Kidney epithelial cell (primary cell): ENCODE data around the gene BHLHE23. TPM values are rescaled to one million over a fixed set of nuclear protein-coding genes. Genes with fewer than 3 reads are reported as not detected.

Experiments used
- DNase-seq: peaks from one replicate; pipeline ENCODE4 v3.0.0-alpha.2; 2010; ENCODE audit warnings: low read depth
- H3K27me3 ChIP-seq: 2 replicates; pipeline ENCODE4 v1.6.0; 2011; ENCODE audit warnings: low read length; ENCODE audit not compliant: control insufficient read depth, insufficient read depth
- H3K36me3 ChIP-seq: 2 replicates; pipeline ENCODE4 v1.5.1; 2011; ENCODE audit warnings: low read length; ENCODE audit not compliant: control insufficient read depth, insufficient read depth
- H3K4me3 ChIP-seq: 2 replicates; pipeline ENCODE4 v1.5.1; 2011; ENCODE audit warnings: low read depth, mild to moderate bottlenecking, control low read depth, low read length
- CTCF ChIP-seq: IDR thresholded peaks from 2 replicates; pipeline ENCODE4 v1.5.1; 2011; ENCODE audit warnings: mild to moderate bottlenecking, moderate library complexity, low read length, control low read depth, inconsistent platforms; ENCODE audit not compliant: insufficient read depth, poor library complexity, severe bottlenecking
- total RNA-seq: library from RNA; depleted of rRNA; stranded (reverse); fragments of >200 nt; gene quantifications from 2 replicates; pipeline ENCODE4 v1.2.3, GENCODE V29; 2015

Gene BHLHE23
- total RNA-seq, 1 donor from 2014 or later: not detected

DNA sequence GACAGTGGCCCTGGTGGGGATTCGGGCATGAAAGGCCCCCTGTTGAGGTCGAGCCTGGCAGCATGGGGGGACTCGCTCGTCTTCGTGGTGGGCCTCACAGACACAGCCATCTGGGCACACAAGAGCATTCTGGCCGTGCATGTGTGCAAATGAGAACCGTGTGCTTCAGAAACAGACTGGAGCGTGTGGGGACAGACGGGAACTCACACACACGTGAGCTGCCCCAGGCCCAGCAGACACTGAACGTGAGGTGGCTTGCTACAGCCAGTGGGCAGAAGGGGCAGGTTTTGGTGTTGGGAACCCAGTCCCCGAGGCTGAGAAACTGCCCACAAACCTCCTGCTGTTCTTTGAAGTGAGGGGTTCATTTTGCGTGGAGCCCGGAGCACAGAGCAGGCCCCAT, 38.6 kb upstream of the BHLHE23 start:
- Histone ChIP-seq H3K36me3 (no peaks in the 10 kb centered on the region), H3K27me3 (no peaks in the 10 kb centered on the region), H3K4me3 (no peak overlapping the region)
- no peak for DNase-seq
- TF ChIP-seq CTCF: no peak

DNA sequence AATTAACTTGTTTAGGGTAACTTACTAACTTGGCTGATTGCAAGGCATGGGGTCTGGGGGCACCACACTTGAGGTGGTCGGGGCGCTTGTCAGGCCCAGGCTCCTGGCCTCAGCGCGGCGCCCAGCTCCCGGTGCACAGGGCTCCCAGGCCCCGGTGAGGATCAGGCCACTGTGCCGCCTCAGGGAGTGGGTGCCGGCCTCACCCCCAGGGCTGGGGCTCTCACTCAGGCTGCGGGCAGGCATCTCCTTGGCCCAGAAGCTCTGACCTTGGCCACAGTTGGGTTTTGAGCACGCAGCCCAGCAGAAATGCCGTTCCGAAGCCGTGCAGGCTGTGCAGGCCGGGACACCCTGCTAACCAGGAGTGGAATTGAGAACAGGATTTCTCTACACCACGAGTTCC, 37.8 kb upstream of the BHLHE23 start:
- no peaks in the 10 kb centered on the region for H3K27me3 ChIP-seq
- H3K4me3 ChIP-seq: no peak overlapping the region
- TF ChIP-seq CTCF: no peak
- no peaks in the 10 kb centered on the region for H3K36me3 ChIP-seq
- DNase-seq: no peak

- Histone ChIP-seq H3K27me3 (no peaks in the 10 kb centered on the region), H3K36me3 (no peaks in the 10 kb centered on the region), H3K4me3 (no peak overlapping the region)
- no peak for TF ChIP-seq CTCF
- DNase-seq: no peak
Observed at GRCh38 chr20:63044204-63044600, 37.4 kb upstream of the BHLHE23 start.

DNA sequence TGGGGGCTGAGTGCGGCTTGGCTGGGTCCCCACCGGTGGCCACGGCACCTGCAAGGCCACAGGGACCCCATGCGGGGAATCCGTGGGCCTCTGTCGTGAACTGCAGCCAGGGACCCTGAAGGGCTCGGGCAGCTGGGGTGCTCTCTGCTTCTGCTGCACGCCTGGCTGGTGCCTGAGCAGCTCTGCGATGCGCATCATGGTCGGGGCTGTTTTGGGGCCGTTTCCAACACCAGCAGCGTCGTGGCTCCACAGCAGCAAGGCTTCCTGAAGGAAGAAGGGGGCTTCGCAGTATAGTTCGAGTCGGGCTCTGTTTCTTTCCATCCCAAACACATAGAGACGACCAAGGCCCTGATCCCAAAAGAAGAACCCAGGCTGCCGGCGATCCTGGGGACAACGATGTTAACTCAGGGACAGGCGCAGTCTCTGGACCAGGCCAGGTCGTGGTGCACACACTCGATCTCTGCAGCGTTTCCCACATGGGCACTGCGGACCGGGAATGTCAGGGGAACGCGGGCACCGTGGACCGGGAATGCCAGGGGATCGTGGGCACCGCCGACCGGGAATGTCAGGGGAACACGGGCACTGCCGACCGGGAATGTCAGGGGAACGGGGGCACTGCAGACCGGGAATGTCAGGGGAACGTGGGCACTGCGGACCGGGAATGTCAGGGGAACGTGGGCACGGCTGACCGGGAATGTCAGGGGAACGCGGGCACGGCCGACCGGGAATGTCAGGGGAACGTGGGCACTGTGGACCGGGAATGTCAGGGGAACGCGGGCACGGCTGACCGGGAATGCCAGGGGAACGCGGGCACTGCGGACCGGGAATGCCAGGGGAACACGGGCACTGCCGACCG, 36.8 kb upstream of the BHLHE23 start:
- DNase-seq: no peak
- Histone ChIP-seq H3K36me3 (no peaks in the 10 kb centered on the region), H3K4me3 (no peak overlapping the region), H3K27me3 (no peaks in the 10 kb centered on the region)
- TF ChIP-seq CTCF: no peak

DNA sequence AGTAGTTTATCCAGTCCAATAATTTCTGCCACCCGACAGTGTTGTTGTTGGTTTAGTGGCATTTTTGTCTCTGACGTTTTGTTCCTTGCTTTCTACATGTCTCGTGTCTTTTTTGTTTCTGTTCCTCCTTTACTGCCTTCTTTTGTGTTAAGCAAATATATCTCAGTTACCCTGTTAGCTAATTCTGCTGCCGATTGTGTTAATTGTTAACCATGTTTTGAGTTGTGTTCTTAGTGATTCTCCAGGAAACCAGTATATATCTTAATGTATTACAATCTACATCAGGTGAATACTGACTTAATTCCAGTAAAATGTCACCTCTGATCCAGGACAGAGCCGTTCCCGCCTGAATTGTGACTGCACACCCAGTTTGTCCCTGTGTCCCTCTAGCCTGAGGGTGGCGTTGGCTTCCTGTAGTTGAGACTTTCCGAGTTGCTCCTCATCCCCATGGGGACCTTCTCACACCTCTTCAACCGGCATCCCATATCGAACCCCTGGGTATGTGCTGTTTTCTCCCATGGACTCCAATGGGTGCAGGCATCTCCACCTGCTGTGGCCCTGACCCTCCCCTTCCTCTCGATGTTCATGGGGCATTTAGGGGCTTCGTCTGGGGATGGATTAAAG, 35.8 kb upstream of the BHLHE23 start:
- H3K36me3 ChIP-seq: no peaks in the 10 kb centered on the region
- TF ChIP-seq CTCF: no peak
- H3K27me3 ChIP-seq: peaks cover 5% of the 10 kb centered on the region
- no peak for DNase-seq
- H3K4me3 ChIP-seq: no peak overlapping the region
